ENCODE data around the gene TCP11L2. TPM values are rescaled to one million over a fixed set of nuclear protein-coding genes. Genes with fewer than 3 reads are reported as not detected.

The TCP11L2 gene
- 10 to 100 TPM; 55.5 to 81.4 (median 72.7) TPM for total RNA-seq

GRCh38 chr12:106302401-106303201 lies at the start of gene TCP11L2:
TCP11L2 (plus strand) TSS chr12:106302733; CDS start chr12:106311076, 8,343 bp downstream.
- intact Hi-C loops (cut with DNase I; ENCODE audit: low total_unique reads), result no loop called here
- WGBS, 2 donors, result 1 to 2% methylated on average over 21 to 43 of the region's 76 CpGs
- peak; percentile 86 to 98 for DNase-seq (ENCODE audit: low spot score in 2 of 2)
- TF ChIP-seq POLR2A (IDR thresholded peaks at IDR 0.05) (peak in 1 of 2 donors; percentile 64), CTCF (IDR thresholded peaks at IDR 0.05) (no peak)
- H3K4me3 ChIP-seq (ENCODE audit: low read depth, poor library complexity, severe bottlenecking), result peak within 1 kb of the TSS; percentile 98

- no peak for DNase-seq (ENCODE audit: low spot score in 2 of 2)
- TF ChIP-seq CTCF (IDR thresholded peaks at IDR 0.05) (no peak), POLR2A (IDR thresholded peaks at IDR 0.05) (no peak)
- no peak overlapping the region for H3K4me3 ChIP-seq (ENCODE audit: low read depth, poor library complexity, severe bottlenecking)
- intact Hi-C loops (cut with DNase I; ENCODE audit: low total_unique reads), result no loop called here
- WGBS, 2 donors, result 90 to 91% methylated on average over 3 of the region's 3 CpGs
Observed at GRCh38 chr12:106254724-106255123, 47.8 kb upstream of the TCP11L2 start.

- DNase-seq (ENCODE audit: low spot score in 2 of 2), result no peak
- 96 to 97% methylated on average over 3 of the region's 3 CpGs for WGBS, 2 donors
Observed at GRCh38 chr12:106255493-106255892, 47.0 kb upstream of the TCP11L2 start.

GRCh38 chr12:106255952-106256351 lies 46.6 kb upstream of the TCP11L2 start:
- 77 to 81% methylated on average over 5 of the region's 5 CpGs for WGBS, 2 donors
- H3K4me3 ChIP-seq (ENCODE audit: low read depth, poor library complexity, severe bottlenecking), result no peak overlapping the region
- no peak for DNase-seq (ENCODE audit: low spot score in 2 of 2)
- intact Hi-C loops (cut with DNase I; ENCODE audit: low total_unique reads), result no loop called here
- TF ChIP-seq CTCF (IDR thresholded peaks at IDR 0.05), result no peak
- no peak for TF ChIP-seq POLR2A (IDR thresholded peaks at IDR 0.05)

More at GRCh38 chr12:106255493-106255892, 47.0 kb upstream of the TCP11L2 start:
- intact Hi-C loops (cut with DNase I; ENCODE audit: low total_unique reads), result no loop called here
- TF ChIP-seq CTCF (IDR thresholded peaks at IDR 0.05), result no peak
- no peak for TF ChIP-seq POLR2A (IDR thresholded peaks at IDR 0.05)
- H3K4me3 ChIP-seq (ENCODE audit: low read depth, poor library complexity, severe bottlenecking), result no peak overlapping the region

GRCh38 chr12:106256524-106256923 lies 46.0 kb upstream of the TCP11L2 start:
- no peak for DNase-seq (ENCODE audit: low spot score in 2 of 2)
- intact Hi-C loops (cut with DNase I; ENCODE audit: low total_unique reads), result no loop called here
- no peak overlapping the region for H3K4me3 ChIP-seq (ENCODE audit: low read depth, poor library complexity, severe bottlenecking)
- TF ChIP-seq CTCF (IDR thresholded peaks at IDR 0.05) (no peak), POLR2A (IDR thresholded peaks at IDR 0.05) (no peak)
